Measurements from ENCODE around the gene FGR.

The FGR gene

DNA sequence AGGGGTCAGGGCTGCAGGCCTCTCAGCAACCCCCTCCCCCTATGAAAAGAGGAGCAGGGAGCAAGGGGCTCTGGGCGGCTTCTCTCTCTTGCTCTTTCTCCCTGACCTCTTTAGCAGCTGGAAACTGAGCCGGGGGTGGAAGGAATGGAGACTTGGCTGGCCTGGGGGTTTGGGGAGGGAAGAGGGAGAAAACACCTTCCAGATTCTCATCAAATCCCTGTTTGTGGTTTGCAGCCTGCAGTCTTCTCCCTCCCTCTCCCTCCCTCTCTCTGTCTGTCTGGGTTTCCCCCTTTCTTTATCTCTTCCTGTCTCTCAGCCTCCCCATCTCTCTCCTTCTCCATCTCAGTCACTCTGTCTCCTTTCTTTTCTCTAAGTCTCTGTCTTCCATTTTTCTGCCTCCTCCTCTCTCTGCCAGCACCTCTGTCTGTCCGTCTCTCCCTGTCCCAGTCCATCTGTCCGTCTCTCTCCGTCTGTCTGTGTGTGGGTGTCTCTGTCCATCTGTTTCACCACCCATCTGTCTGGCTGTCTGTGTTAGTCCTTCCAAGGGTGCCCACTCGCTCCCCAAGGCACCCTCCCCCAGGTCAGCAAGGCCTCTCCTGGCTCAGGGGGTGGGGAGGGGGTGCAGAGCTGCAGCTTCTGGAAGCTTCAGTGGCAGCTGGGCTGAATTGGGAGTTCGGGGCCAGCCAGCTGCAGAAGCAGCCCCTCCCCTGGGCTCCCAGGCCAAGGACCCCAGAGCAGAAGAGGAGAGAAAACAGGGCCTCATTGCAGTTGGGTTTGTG lies 37.3 kb downstream of the FGR start:
- Mint-ChIP-seq H3K36me3 (no peaks in the 10 kb centered on the region), H3K9me3 (ENCODE audit: low read depth) (no peaks in the 10 kb centered on the region), H3K4me3 (peak overlapping the region; percentile 55), H3K27ac (no peak overlapping the region), H3K27me3 (no peaks in the 10 kb centered on the region), H3K4me1 (ENCODE audit: low read depth) (peaks cover 37% of the 10 kb centered on the region)

DNA sequence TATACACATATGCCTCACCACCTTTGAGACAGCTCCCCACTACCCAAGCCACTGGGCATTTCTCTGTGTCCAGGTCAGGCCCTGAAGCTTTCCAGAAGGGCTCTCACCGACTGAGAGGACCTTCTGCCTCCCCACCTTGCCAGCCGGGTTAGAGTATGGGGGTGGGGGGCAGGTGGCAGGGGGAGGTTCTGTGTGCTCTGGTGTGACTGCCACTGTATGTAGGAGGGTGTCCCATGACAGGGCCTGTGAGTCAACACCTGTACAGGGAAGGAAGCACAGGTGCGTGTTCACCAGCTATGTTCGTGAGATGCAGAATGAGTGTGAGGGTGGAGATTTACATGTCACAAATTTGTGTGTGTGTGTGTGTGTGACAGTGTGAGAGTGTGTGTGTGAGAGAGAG lies 38.0 kb downstream of the FGR start:
- Mint-ChIP-seq H3K4me1 (ENCODE audit: low read depth) (peaks cover 33% of the 10 kb centered on the region), H3K4me3 (no peak overlapping the region), H3K9me3 (ENCODE audit: low read depth) (no peaks in the 10 kb centered on the region), H3K27ac (no peak overlapping the region), H3K36me3 (no peaks in the 10 kb centered on the region), H3K27me3 (no peaks in the 10 kb centered on the region)

DNA sequence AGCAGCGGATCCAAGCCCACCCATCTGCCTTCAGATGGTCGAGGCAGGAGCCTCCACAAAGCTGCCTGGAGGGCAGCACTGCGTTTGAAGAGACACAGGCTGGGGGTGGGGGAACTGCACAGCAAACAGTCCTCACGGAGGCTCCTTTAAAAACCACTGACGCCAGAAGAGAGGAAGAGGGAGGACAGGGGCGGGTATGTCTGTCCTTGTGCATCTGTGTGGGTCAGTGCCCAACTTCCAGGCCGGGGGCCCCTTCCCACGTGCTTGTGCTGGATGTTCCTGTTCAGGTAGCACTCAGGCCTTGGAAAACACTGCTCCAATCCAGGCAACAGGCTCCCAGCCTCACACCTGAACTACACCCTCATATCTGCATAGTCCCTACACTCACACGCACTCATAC lies 38.7 kb downstream of the FGR start:
- Mint-ChIP-seq H3K27ac (no peak overlapping the region), H3K4me1 (ENCODE audit: low read depth) (peaks cover 30% of the 10 kb centered on the region), H3K27me3 (no peaks in the 10 kb centered on the region), H3K9me3 (ENCODE audit: low read depth) (no peaks in the 10 kb centered on the region), H3K36me3 (no peaks in the 10 kb centered on the region), H3K4me3 (no peak overlapping the region)

DNA sequence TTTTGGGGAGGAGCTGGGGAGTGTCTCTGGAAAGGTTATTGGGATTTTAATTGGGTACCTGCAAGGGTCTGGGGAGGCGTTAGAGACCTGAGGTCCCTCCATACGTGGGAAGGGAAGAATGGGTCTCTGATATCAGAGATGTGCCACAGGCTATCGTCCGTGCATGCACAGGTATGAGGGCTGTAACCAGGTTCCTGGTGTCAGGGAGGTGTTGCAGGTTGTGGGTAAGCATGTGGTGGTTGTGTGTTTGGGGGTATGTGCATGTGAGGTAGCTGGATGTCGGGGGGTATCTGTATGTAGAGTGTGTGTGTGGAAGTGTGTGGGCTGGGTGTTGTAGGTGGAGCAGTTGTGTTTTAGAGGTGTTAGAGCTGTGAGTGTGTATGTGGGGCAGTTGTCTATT lies 39.4 kb downstream of the FGR start:
- Mint-ChIP-seq H3K27me3 (no peaks in the 10 kb centered on the region), H3K36me3 (no peaks in the 10 kb centered on the region), H3K27ac (no peak overlapping the region), H3K4me1 (ENCODE audit: low read depth) (peaks cover 23% of the 10 kb centered on the region), H3K4me3 (no peak overlapping the region), H3K9me3 (ENCODE audit: low read depth) (no peaks in the 10 kb centered on the region)

DNA sequence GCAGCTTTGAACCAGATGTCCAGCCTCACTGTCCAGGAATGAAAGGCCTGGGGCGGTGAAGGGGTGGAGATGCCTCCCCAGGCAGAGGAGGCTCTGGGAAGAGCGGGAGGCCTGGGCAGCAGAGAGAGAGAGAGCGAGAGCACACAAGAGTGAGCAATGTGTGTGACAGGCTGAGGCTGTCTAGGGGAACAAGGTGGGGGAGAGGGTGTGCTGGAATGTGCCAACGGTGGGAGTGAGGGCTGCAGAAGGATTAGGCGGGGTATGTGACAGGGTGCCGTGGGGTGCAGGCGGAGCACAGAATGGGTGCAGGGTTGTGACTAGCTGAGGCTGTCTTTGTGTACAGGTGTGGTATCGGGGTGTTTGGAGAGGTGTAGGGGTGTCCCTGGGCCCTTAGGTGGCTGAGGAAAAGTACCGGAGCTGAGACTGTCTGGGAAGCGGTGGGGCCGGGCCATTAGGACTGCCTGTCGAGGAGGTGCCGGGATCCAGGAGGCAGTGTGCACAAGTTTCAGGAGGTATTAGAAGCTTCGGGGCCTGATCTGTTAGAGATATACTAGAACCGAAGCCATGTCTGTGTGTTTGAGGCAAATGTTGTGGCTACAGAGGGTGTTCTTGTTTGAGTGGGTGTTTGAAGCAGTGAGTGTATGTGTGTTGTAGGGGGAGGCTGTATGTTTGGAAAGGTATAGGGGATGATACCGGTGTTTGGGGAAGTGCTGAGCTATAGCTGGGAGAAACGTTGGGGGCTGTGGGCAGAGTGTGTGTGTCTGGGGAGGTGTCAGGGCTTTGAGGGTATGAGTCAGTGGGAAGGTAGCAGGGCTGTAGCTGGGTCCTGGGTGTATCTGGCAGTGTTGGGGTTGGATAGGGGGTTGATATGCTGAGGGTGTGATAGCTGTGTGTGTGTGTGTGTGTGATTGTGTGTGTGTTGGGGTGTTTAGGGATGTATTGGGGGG lies 40.1 kb downstream of the FGR start:
- Mint-ChIP-seq H3K9me3 (ENCODE audit: low read depth) (no peaks in the 10 kb centered on the region), H3K4me3 (no peak overlapping the region), H3K4me1 (ENCODE audit: low read depth) (peaks cover 16% of the 10 kb centered on the region), H3K27me3 (no peaks in the 10 kb centered on the region), H3K27ac (no peak overlapping the region), H3K36me3 (no peaks in the 10 kb centered on the region)

DNA sequence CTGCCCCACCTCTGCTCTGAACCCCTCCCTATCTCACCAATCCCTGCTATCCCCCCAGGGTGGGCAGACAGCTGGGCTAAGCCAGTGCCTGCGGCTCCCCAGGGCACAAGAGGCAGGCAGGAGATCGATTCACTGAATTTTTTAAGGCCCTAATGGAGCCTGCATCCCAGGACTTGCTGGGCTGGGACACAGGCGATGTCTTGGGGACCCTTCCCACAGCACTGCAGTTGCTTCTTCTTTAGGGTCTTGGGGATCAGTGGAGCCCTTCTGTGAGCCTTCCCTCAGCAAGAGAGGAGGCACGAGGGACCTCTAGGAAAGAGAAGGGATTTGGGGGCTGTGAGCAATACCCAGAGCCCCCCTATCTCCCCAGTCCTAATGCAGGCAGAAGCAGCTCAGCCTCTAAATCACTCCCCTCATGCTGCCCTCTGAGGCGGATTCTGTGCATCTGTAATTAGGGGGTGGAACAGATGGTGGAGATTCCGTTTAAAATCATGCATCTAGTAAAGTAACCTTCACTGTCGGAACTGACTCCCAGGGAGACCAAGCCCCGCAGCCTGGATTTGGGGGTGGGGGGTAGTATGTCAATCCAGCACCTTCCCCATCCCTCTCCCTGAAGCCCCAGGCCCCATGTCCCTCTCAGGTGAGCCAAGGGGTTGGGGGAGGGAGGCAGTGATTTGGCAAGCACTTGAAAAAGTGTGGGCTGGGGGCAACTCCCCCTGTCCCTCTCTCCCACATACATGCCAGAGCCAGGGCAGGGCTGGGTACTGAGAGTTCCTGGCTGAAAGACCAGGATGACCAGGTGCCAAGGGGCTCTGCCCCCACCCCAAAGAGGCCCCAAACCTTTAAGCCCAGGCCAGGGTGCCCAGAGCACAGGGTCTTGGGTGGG lies 41.1 kb downstream of the FGR start:
- Mint-ChIP-seq H3K4me1 (ENCODE audit: low read depth) (peaks cover 6% of the 10 kb centered on the region), H3K36me3 (no peaks in the 10 kb centered on the region), H3K27ac (no peak overlapping the region), H3K9me3 (ENCODE audit: low read depth) (no peaks in the 10 kb centered on the region), H3K4me3 (no peak overlapping the region), H3K27me3 (no peaks in the 10 kb centered on the region)

DNA sequence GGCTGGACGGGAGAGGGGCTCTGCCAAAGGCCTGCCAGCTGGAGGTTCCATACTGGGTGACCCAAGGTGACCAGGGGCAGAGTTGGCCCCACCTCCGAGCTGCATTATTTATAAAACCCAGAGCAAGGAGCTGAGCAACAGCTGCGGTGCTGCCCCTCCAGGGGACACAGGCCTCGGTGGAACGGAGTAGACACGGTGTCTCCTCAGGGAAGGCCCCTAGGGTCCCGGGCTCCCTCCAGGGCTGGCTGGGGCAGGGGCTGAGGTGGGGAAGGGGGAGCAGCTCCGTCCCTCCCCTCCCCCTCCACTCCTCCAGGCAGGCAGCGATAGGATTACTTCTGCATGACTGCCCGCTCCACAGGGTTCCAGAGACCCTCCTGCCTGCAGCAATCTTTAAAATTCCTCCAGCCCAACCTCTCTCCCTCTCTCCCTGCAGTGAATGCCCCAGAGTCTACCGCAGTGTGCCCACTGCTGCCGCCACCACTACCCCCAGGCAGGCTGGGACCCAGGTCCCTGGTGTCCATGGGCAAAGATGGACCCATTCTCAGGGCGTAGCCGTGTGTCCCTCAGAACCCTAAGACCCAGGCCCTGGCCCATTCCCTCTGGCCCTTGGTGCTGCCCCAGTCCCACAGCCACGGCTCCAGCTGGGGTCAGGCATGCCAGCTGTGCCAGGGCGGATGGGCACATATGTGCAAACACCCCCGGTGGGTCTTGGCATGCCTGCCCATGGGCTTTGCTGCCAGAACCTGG lies 41.9 kb downstream of the FGR start:
- Mint-ChIP-seq H3K36me3 (no peaks in the 10 kb centered on the region), H3K4me1 (ENCODE audit: low read depth) (peaks cover 1% of the 10 kb centered on the region), H3K9me3 (ENCODE audit: low read depth) (no peaks in the 10 kb centered on the region), H3K4me3 (peak overlapping the region; percentile 23), H3K27ac (no peak overlapping the region), H3K27me3 (no peaks in the 10 kb centered on the region)

DNA sequence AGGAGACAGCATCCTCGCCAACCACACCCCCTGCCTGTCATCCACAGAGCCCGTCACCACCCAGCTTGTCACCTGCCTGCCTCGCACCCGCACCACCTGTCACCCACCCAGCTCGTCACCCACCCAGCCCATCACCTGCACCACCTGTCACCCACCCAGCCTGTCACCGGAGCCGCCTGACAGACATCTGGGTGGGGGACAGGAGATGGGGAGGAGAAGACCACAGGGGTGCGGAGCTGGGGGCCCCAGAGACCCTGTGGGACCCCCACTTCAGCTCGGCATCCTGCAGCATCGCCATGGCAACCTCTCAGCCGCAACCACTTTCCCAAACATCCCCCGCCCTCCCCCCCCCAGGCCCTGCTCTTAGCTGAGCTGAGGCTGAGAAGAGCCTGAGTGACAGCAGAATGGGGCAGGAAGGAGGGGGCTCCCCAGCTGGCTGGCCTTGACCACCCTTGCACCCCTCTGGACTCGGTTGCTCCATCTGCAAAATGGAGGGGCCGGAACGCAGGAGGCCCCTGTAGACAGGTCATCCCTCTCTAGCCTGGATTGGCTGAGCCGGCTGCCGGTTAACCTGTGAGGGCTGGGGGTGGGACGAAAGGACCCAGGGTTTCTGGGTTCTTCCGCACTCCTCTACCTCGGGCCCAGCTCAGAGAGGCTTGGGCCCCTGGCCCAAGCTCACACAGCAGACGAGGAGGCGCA lies 42.6 kb downstream of the FGR start:
- H3K4me1 Mint-ChIP-seq (ENCODE audit: low read depth) = peaks cover 1% of the 10 kb centered on the region
- H3K9me3 Mint-ChIP-seq (ENCODE audit: low read depth) = no peaks in the 10 kb centered on the region
- H3K27me3 Mint-ChIP-seq = no peaks in the 10 kb centered on the region
- no peak overlapping the region for H3K4me3 Mint-ChIP-seq
- H3K27ac Mint-ChIP-seq = no peak overlapping the region
- H3K36me3 Mint-ChIP-seq = no peaks in the 10 kb centered on the region

DNA sequence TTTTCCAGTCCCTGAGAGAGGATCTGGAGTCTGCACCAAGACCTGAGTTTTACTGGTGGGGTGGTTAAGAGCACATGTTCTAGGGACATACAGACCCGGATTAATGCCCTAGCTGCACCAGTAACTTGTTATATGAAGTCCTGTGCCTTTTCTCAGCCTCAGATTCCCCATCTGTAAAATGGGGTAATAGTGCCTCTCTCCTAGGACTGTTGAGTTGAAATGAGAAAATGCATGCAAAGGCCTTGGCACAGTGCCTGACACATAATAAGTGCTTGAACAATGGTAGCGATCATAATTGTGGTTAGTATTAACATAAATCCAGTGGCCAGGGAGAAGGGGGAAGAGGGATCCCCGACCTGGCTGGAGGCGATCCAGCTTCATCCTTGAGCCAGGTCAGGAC lies 43.4 kb downstream of the FGR start:
- H3K27ac Mint-ChIP-seq = no peak overlapping the region
- no peak overlapping the region for H3K4me3 Mint-ChIP-seq
- H3K4me1 Mint-ChIP-seq (ENCODE audit: low read depth) = peaks cover 1% of the 10 kb centered on the region
- H3K36me3 Mint-ChIP-seq = no peaks in the 10 kb centered on the region
- H3K27me3 Mint-ChIP-seq = no peaks in the 10 kb centered on the region
- H3K9me3 Mint-ChIP-seq (ENCODE audit: low read depth) = no peaks in the 10 kb centered on the region

DNA sequence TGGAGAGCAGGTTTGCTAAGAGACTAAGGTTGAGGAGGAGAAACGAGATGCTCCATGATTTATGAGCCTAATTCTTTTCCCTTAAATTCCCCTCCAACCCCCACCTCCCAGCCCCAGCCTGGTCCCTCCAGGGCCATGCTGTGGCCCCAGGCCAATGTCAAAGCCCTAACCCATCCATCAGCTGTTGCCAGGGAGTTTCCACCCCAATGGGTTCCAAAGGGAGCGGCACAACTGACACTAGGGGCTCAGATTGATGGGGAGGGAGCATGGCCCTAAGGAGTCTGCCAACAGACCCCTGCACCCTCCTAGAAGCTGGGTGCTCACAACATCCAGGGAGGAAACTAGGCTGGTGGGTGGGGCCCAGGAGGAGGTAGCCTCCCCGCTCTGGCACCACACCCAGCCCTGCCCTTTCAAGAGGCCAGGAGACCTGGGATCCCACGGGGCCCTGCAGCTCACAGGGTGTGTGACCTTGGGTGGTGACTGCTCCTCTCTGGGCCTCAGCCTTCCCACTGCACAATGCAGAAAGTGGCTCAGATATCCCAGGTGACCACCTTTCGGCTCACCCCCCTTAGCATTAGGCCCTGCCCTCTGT lies 44.0 kb downstream of the FGR start:
- Mint-ChIP-seq H3K27ac (no peak overlapping the region), H3K27me3 (no peaks in the 10 kb centered on the region), H3K9me3 (ENCODE audit: low read depth) (no peaks in the 10 kb centered on the region), H3K36me3 (no peaks in the 10 kb centered on the region), H3K4me1 (ENCODE audit: low read depth) (peaks cover 1% of the 10 kb centered on the region), H3K4me3 (no peak overlapping the region)

DNA sequence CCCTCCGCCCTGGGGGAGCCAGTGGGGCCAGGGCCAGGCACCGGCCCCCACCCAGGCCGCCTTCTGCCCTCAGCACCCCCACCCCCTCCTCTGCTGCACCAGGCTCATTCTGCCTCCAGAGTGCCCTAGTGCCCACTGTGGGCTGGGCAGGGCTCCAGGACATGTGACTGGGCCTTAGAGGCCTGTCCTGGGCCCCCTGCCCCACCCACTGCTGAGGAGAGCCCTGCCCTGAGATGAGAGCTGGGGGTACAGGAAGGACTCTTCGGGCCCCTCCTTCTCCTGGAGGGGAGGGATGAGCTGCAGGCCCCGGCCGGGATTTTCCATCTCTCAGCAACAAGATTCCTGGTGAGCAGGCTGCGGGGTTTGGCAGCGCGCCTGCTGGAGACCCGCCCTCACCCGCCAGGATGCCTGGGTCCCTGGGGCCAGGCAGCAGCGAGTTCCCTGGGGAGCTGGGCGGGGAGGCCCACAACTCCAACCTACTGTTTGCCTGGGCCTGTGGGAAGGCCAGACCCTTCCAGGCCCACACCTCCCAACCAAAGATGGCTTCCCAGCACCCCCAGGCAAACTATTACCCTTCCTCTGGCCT lies 45.1 kb downstream of the FGR start:
- Mint-ChIP-seq H3K4me3 (no peak overlapping the region), H3K27me3 (no peaks in the 10 kb centered on the region), H3K36me3 (no peaks in the 10 kb centered on the region), H3K9me3 (ENCODE audit: low read depth) (no peaks in the 10 kb centered on the region), H3K4me1 (ENCODE audit: low read depth) (peaks cover 1% of the 10 kb centered on the region), H3K27ac (no peak overlapping the region)

DNA sequence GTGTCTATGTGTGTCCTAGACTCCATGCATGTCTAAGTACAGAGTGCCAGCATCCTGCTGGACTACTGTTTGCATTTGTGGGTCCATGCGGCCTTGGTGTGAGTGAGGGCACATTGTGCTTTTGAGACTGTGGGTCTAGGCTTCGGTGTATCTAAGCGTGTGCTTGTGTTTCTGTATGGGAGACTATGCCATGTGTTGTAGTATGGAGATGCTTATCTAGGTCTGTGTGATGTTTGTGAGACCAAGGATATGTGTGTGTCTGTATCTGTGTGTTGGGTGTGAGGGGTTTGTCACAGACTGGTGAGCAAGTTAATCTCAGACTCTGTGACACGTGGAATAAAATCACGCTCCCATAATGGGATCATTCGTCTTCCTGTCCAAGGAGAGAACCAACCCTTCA lies 45.5 kb downstream of the FGR start:
- no peak overlapping the region for H3K27ac Mint-ChIP-seq
- H3K36me3 Mint-ChIP-seq = no peaks in the 10 kb centered on the region
- H3K9me3 Mint-ChIP-seq (ENCODE audit: low read depth) = no peaks in the 10 kb centered on the region
- H3K27me3 Mint-ChIP-seq = no peaks in the 10 kb centered on the region
- H3K4me1 Mint-ChIP-seq (ENCODE audit: low read depth) = peaks cover 1% of the 10 kb centered on the region
- no peak overlapping the region for H3K4me3 Mint-ChIP-seq
